Neutrophil (primary cell): ENCODE measurements around the gene GNG7.

Experiments used
- H3K27ac ChIP-seq: fragments of 200-600 bp; sonication (generic); 2 replicates; pipeline ENCODE4 v1.5.1; 2016; ENCODE audit warnings: mild to moderate bottlenecking, moderate library complexity
- H3K27me3 ChIP-seq: fragments of 200-600 bp; sonication (generic); 2 replicates; pipeline ENCODE4 v1.6.0; 2016; ENCODE audit warnings: mild to moderate bottlenecking
- H3K36me3 ChIP-seq: fragments of 200-600 bp; sonication (generic); 2 replicates; pipeline ENCODE4 v1.5.1; 2017
- H3K4me1 ChIP-seq, 2 experiments: fragments of 200-600 bp in 1 of 2; sonication (generic) in 1 of 2; 1 replicate in 1 of 2; 2 replicates in 1 of 2; pipeline versions ENCODE4 v1.5.1 to v1.6.1; 2013 to 2016; ENCODE audit warnings: low read depth in 1 of 2, low read length in 1 of 2, mild to moderate bottlenecking in 1 of 2, moderate library complexity in 1 of 2; ENCODE audit not compliant: control insufficient read depth in 1 of 2, insufficient read depth in 1 of 2
- H3K4me3 ChIP-seq, 2 experiments: fragments of 200-600 bp in 1 of 2; sonication (generic) in 1 of 2; 1 replicate in 1 of 2; 2 replicates in 1 of 2; pipeline ENCODE4 v1.5.1; 2013 to 2016; ENCODE audit warnings: low read depth in 1 of 2, low read length in 1 of 2, mild to moderate bottlenecking in 1 of 2, moderate library complexity in 1 of 2
- H3K9me3 ChIP-seq: fragments of 200-600 bp; sonication (generic); 2 replicates; pipeline ENCODE4 v1.5.1; 2016
- CTCF ChIP-seq: fragments of 200-600 bp; sonication (generic); IDR thresholded peaks from 2 replicates; pipeline ENCODE4 v1.5.1; 2016; ENCODE audit warnings: antibody characterized with exemption

Gene GNG7

GRCh38 chr19:2724148-2724557 is 21.7 kb upstream of the GNG7 start:
- Histone ChIP-seq H3K27me3 (peaks cover 95% of the 10 kb centered on the region), H3K36me3 (no peaks in the 10 kb centered on the region), H3K9me3 (no peaks in the 10 kb centered on the region), H3K27ac (no peak overlapping the region), H3K4me3 (no peak overlapping the region), H3K4me1 (peaks cover 0 to 4% of the 10 kb centered on the region in 2 experiments)
- no peak for TF ChIP-seq CTCF

DNA sequence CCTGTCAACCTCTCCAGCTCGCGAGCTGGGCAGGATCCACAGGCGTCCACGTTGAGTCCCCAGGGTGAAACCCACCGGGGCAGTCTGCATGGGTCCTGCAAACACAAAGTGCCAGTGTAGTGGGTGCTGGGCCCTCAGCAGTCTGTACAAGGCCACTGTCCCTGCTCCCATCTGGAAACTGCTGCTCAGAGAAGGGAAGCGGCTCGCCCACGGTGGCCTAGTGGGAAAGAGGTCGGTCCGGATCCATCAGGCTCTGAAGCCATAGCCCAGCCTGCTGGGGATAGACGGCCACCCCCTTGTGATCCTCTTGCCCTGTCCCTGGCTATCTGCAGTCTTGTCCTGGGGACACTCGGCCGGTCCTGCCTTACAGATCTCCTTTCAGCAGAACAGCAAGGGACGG is 21.3 kb upstream of the GNG7 start:
- Histone ChIP-seq H3K36me3 (no peaks in the 10 kb centered on the region), H3K9me3 (no peaks in the 10 kb centered on the region), H3K27me3 (peaks cover 95% of the 10 kb centered on the region), H3K4me1 (peaks cover 0 to 4% of the 10 kb centered on the region in 2 experiments), H3K27ac (no peak overlapping the region), H3K4me3 (no peak overlapping the region)
- no peak for TF ChIP-seq CTCF

DNA sequence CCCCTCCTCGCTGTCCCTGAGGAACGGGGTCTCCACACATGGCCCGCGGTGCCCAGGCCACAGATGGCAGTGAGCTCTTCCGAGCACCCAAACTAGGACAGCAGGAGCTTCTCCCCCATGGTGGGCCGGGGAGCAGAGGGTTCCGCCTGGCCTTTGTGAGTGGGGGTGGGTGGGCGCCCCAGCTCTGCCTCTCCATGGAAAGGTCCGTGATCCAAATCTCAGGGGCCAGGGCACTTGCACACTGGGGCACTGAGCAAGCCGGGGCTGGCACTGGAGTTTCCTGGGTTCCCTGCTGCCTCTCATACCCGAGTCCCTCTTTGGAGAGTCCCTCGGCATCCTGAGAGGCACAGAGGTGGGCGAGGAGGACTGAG is 20.8 kb upstream of the GNG7 start:
- Histone ChIP-seq H3K9me3 (no peaks in the 10 kb centered on the region), H3K27ac (no peak overlapping the region), H3K4me3 (no peak overlapping the region), H3K4me1 (peaks cover 0 to 4% of the 10 kb centered on the region in 2 experiments), H3K36me3 (no peaks in the 10 kb centered on the region), H3K27me3 (peaks cover 95% of the 10 kb centered on the region)
- no peak for TF ChIP-seq CTCF

GRCh38 chr19:2722541-2723344 is 20.2 kb upstream of the GNG7 start:
- Histone ChIP-seq H3K9me3 (no peaks in the 10 kb centered on the region), H3K4me3 (no peak overlapping the region), H3K27me3 (peaks cover 95% of the 10 kb centered on the region), H3K27ac (no peak overlapping the region), H3K36me3 (no peaks in the 10 kb centered on the region), H3K4me1 (peaks cover 0 to 4% of the 10 kb centered on the region in 2 experiments)
- no peak for TF ChIP-seq CTCF

DNA sequence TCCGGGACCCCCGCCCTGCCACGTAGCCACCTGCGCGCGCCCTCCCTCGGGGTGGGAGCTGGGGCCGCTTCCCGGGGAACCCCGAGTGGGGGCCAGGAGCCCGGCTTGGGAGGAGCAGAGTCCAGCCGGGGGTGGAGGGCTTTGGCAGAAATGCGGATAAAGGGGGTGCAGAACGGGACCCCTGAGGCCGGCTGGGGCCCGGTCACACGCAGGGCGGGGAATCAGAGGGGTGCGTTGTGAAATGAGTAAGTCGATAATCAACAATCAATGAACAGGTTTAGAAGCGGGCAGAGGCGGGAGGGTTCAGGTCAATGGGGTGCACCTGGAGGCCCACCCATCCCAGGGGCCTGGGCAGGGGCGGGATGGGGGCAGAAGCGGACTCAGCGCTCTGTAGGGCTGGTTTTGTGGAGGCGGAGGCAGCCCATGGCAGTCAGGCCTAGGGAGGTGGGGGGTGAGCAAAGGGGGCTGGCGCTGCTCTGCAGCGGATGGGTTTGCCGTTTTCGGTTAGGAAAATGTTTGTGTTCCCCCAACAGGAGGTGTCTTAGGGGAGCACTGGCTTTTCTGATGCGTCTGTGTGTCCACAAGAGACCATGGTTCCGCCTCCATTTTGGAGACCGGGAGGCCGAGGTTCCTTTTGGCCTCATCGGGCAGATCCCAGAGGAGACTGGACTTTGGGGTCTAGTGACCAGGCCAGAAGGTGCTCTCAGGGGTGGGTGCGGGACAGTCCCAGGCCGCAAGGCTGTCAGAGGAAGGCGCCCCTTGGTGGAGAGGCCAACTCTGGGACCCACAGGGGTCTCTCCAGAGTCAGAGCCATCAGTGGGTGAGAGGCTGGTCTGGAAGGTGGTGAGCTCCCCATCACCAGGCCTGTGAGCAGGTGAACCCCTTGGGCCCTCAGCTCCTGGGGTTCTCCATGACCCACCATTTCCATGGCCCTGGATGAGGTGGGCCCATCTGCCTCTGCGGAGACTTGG is 19.4 kb upstream of the GNG7 start:
- H3K27me3 ChIP-seq = peaks cover 95% of the 10 kb centered on the region
- no peaks in the 10 kb centered on the region for H3K36me3 ChIP-seq
- H3K9me3 ChIP-seq = no peaks in the 10 kb centered on the region
- TF ChIP-seq CTCF = no peak
- peaks cover 0 to 4% of the 10 kb centered on the region in 2 experiments for H3K4me1 ChIP-seq
- no peak overlapping the region for H3K4me3 ChIP-seq
- no peak overlapping the region for H3K27ac ChIP-seq
